Subcutaneous abdominal adipose tissue (tissue), 5 donors: ENCODE results near the gene PDE3A.
"Not testable (repeated sequence)": the region's sequence is repeated elsewhere in the genome, so short reads cannot be mapped to it uniquely, and the experiment has no call there.

Experiments
- H3K27ac ChIP-seq: one replicate; pipeline ENCODE4 v1.7.0; 2013; ENCODE audit warnings: low read depth, mild to moderate bottlenecking, inconsistent platforms, low read length, moderate library complexity
- H3K27me3 ChIP-seq, 5 donors: one replicate each; pipeline ENCODE4 v1.7.0; 2013; ENCODE audit warnings: low read length in 5 of 5, inconsistent platforms in 1 of 5; ENCODE audit not compliant: control insufficient read depth in 5 of 5, insufficient read depth in 4 of 5
- H3K36me3 ChIP-seq, 5 donors: one replicate each; pipeline ENCODE4 v1.7.0; 2013; ENCODE audit warnings: low read length in 5 of 5; ENCODE audit not compliant: control insufficient read depth in 5 of 5, insufficient read depth in 5 of 5
- H3K4me1 ChIP-seq, 5 donors: one replicate each; pipeline ENCODE4 v1.7.0; 2013; ENCODE audit warnings: low read length in 5 of 5, mild to moderate bottlenecking in 3 of 5, moderate library complexity in 1 of 5; ENCODE audit not compliant: control insufficient read depth in 5 of 5, insufficient read depth in 5 of 5
- H3K4me3 ChIP-seq, 5 donors: one replicate each; pipeline ENCODE4 v1.7.0; 2013; ENCODE audit warnings: low read length in 5 of 5, low read depth in 1 of 5
- H3K9ac ChIP-seq, 5 donors: one replicate each; pipeline ENCODE4 v1.7.0; 2013; ENCODE audit warnings: low read length in 5 of 5, mild to moderate bottlenecking in 4 of 5, moderate library complexity in 3 of 5
- H3K9me3 ChIP-seq, 5 donors: one replicate each; pipeline ENCODE4 v1.7.0; 2013; ENCODE audit warnings: low read length in 5 of 5; ENCODE audit not compliant: control insufficient read depth in 5 of 5
- donor health status: healthy.
- donor health status: healthy.
- donor health status: healthy.
- donor health status: healthy.
- donor health status: healthy.

PDE3A gene

GRCh38 chr12:20370866-20371519, 2.7 kb downstream of the PDE3A start:
- H3K4me3 ChIP-seq = peak overlapping the region in 1 of 5 donors; percentile 33
- H3K9ac ChIP-seq = no peak overlapping the region
- H3K27me3 ChIP-seq = peaks cover 0 to 3% (median 0%) of the 10 kb centered on the region in 5 donors
- peaks cover 0 to 30% (median 25%) of the 10 kb centered on the region in 5 donors for H3K4me1 ChIP-seq
- H3K27ac ChIP-seq = no peak overlapping the region
- no peaks in the 10 kb centered on the region for H3K36me3 ChIP-seq
- no peaks in the 10 kb centered on the region for H3K9me3 ChIP-seq

DNA sequence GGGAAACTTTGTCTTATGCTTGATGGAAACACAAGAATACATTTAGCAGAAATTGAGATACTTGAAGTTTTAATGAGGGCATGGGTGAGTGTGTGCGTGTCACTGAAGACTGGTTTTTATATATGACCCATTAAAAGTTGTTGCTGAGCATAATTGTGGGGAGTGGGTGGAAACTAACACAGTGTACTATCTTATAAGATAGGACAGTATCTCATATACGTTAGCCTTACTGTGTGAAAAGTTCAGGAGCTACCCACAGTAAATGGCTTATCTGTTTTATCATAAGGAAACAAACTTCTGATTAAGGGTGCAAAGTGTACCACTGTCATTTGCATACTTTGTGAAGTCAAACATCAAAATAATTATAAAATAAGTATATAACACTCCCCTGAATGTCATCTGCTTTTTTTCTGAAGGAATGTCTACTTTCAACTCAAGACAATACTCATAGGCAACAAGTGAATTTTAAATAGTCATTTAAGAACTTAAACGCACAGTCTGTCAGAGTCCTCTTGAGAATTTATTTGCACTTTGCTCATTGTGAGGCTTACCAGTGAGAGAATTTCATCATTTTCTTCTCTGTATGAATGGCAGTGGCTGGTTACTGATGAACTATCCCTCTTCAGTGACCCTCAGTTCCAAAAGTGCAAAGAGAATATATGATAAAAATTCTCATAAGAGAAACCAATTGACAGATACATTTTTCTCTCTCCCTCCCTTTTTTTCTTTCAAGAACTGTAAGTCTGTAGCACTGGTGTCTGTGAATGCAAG, 4.2 kb downstream of the PDE3A start:
- Histone ChIP-seq H3K36me3 (no peaks in the 10 kb centered on the region), H3K4me3 (no peak overlapping the region), H3K27me3 (peaks cover 0 to 3% (median 0%) of the 10 kb centered on the region in 5 donors), H3K4me1 (peaks cover 0 to 29% (median 24%) of the 10 kb centered on the region in 5 donors), H3K9ac (no peak overlapping the region), H3K27ac (no peak overlapping the region), H3K9me3 (no peaks in the 10 kb centered on the region)

GRCh38 chr12:20374795-20375194, 6.5 kb downstream of the PDE3A start:
- Histone ChIP-seq H3K9ac (no peak overlapping the region), H3K36me3 (no peaks in the 10 kb centered on the region), H3K4me3 (no peak overlapping the region), H3K4me1 (peaks cover 0 to 21% (median 7%) of the 10 kb centered on the region in 5 donors), H3K9me3 (no peaks in the 10 kb centered on the region), H3K27me3 (peaks cover 0 to 3% (median 0%) of the 10 kb centered on the region in 5 donors), H3K27ac (no peak overlapping the region)

DNA sequence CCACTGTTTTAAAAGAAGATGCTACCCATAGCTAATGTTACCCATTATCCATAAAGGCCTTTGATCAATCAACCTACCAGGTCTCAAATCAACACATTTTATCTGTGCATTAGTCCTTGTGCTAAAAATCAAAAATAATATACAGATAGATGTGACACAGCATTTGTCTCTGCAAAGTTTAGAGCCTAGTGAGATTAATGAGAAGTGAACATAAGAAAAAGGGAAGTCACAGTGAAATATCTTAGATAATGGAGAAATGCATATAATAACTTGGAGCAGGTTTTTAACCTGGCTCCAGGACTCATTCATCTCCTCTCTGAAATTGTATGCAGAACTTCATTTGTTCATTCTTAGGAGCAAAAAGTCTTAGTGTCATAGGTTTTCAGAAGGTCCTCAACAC, 7.2 kb downstream of the PDE3A start:
- H3K4me1 ChIP-seq = peaks cover 0 to 14% (median 0%) of the 10 kb centered on the region in 5 donors
- peaks cover 0 to 3% (median 0%) of the 10 kb centered on the region in 5 donors for H3K27me3 ChIP-seq
- no peaks in the 10 kb centered on the region for H3K9me3 ChIP-seq
- H3K4me3 ChIP-seq = no peak overlapping the region
- H3K27ac ChIP-seq = no peak overlapping the region
- no peak overlapping the region for H3K9ac ChIP-seq
- H3K36me3 ChIP-seq = no peaks in the 10 kb centered on the region

- H3K27ac ChIP-seq = no peak overlapping the region
- no peaks in the 10 kb centered on the region for H3K36me3 ChIP-seq
- H3K4me1 ChIP-seq = peaks cover 0 to 10% (median 0%) of the 10 kb centered on the region in 5 donors
Observed at GRCh38 chr12:20376984-20377383, 8.6 kb downstream of the PDE3A start.

DNA sequence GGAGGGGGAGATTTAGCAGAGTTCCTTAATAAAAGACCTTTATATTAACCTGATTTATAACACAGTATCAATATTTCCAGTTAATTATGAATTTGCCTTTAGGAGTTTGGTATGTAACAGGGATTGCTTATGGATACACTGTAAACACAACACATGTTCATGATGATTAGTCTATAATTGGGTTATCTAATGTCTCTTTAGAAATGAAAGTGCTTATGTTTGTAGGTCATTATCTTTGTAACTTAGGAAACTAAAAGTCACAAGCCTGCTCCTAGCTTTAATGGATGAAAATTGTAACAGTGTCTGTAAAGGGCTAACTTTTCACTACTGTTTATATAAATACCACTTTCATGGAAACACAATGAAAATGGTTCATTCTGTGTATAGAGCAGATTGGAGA, 9.4 kb downstream of the PDE3A start:
- no peak overlapping the region for H3K9ac ChIP-seq
- H3K36me3 ChIP-seq = no peaks in the 10 kb centered on the region
- H3K27ac ChIP-seq = no peak overlapping the region
- peaks cover 0 to 7% (median 0%) of the 10 kb centered on the region in 5 donors for H3K4me1 ChIP-seq
- no peaks in the 10 kb centered on the region for H3K9me3 ChIP-seq
- no peak overlapping the region for H3K4me3 ChIP-seq
- peaks cover 0 to 3% (median 0%) of the 10 kb centered on the region in 5 donors for H3K27me3 ChIP-seq

More at GRCh38 chr12:20376984-20377383, 8.6 kb downstream of the PDE3A start:
- Histone ChIP-seq H3K9ac (no peak overlapping the region), H3K4me3 (no peak overlapping the region), H3K27me3 (peaks cover 0 to 3% (median 0%) of the 10 kb centered on the region in 5 donors), H3K9me3 (no peaks in the 10 kb centered on the region)

DNA sequence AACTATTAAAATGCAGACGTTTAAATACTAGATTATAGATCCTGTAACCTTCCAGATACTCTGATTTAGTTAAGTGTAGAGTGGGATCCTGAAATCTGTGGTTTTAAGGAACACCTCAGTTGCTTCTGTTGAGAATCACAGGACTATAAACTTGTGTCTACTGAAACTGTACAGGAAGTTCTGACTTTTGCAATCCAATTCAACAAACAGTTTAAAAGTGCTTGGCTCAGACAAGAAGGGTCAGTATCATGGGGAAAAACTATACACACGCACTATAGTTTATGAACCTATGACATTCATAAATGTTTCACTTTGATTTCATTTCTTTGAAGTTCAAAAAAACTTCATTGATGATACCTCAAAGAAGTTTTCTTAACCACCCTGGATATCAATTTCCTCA, 13.8 kb downstream of the PDE3A start:
- peaks cover 0 to 2% (median 0%) of the 10 kb centered on the region in 5 donors for H3K4me1 ChIP-seq
- H3K9ac ChIP-seq = no peak overlapping the region
- H3K27ac ChIP-seq = no peak overlapping the region
- no peaks in the 10 kb centered on the region for H3K36me3 ChIP-seq
- no peak overlapping the region for H3K4me3 ChIP-seq
- H3K9me3 ChIP-seq = peaks cover 0 to 4% (median 0%) of the 10 kb centered on the region in 5 donors
- no peaks in the 10 kb centered on the region for H3K27me3 ChIP-seq

DNA sequence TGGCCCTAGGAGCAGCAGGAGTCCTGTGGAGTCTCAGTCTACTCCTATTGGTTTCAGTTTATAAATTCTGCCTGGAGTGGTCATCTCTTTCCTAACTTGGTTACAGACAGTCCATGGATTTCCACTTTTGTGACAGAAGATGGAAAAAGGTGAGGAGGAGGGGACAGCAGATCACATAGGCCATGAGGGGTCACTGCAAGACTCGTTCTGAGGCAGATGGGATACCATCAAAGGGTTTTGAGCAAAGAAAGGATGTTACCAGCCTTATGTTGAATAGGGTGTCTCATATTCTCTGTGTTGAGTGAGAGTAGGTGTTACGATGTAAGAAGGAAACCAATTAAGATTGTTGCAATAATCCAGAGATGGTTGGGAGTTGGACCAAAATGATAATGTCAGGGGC, 15.3 kb downstream of the PDE3A start:
- H3K9me3 ChIP-seq = peaks cover 0 to 4% (median 0%) of the 10 kb centered on the region in 5 donors
- no peak overlapping the region for H3K4me3 ChIP-seq
- peaks cover 0 to 3% (median 0%) of the 10 kb centered on the region in 5 donors for H3K4me1 ChIP-seq
- no peak overlapping the region for H3K9ac ChIP-seq
- H3K27me3 ChIP-seq = no peaks in the 10 kb centered on the region
- H3K27ac ChIP-seq = no peak overlapping the region
- no peaks in the 10 kb centered on the region for H3K36me3 ChIP-seq

DNA sequence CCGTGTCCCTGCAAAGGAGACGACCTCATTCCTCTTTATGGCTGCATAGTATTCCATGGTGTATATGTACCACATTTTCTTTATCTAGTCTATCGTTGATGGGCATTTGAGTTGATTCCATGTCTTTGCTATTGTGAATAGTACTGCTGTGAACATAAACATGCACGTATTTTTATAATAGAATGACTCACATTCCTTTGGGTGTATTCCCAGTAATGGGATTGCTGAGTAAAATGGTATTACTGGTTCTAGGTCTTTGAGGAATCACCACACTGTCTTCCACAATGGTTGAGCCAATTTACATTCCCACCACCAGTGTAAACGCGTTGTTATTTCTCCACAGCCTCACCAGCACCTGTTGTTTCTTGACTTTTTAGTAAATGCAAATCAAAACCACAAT, 16.5 kb downstream of the PDE3A start:
- not testable (repeated sequence) for H3K9ac ChIP-seq
- peaks cover 0 to 15% (median 10%) of the 10 kb centered on the region in 5 donors for H3K4me1 ChIP-seq

GRCh38 chr12:20390846-20391245, 22.5 kb downstream of the PDE3A start:
- H3K4me1 ChIP-seq = peaks cover 0 to 23% (median 15%) of the 10 kb centered on the region in 5 donors

More for the DNA sequence above, 16.5 kb downstream of the PDE3A start:
- not testable (repeated sequence) for H3K4me3 ChIP-seq, H3K27ac ChIP-seq, H3K27me3 ChIP-seq, H3K36me3 ChIP-seq, H3K9me3 ChIP-seq

More at GRCh38 chr12:20390846-20391245, 22.5 kb downstream of the PDE3A start:
- Histone ChIP-seq H3K27ac (no peak overlapping the region), H3K27me3 (no peaks in the 10 kb centered on the region), H3K4me3 (no peak overlapping the region), H3K9me3 (no peaks in the 10 kb centered on the region), H3K9ac (no peak overlapping the region), H3K36me3 (no peaks in the 10 kb centered on the region)
